Stimulated activated CD8-positive, alpha-beta memory T cell treated with anti-CD3 and anti-CD28 coated beads, Interleukin-7, amount 100 ng/mL, for 48 hours (primary cell): ENCODE data around the gene COL10A1.
"Not testable (repeated sequence)": the region's sequence is repeated elsewhere in the genome, so short reads cannot be mapped to it uniquely, and the experiment has no call there.

Experiments
- DNase-seq, 2 donors: peaks; one replicate each; pipeline ENCODE4 v3.0.0-alpha.2; 2020; ENCODE audit warnings: low read depth in 1 of 2; ENCODE audit errors: extremely low read depth in 1 of 2

COL10A1 gene

DNA sequence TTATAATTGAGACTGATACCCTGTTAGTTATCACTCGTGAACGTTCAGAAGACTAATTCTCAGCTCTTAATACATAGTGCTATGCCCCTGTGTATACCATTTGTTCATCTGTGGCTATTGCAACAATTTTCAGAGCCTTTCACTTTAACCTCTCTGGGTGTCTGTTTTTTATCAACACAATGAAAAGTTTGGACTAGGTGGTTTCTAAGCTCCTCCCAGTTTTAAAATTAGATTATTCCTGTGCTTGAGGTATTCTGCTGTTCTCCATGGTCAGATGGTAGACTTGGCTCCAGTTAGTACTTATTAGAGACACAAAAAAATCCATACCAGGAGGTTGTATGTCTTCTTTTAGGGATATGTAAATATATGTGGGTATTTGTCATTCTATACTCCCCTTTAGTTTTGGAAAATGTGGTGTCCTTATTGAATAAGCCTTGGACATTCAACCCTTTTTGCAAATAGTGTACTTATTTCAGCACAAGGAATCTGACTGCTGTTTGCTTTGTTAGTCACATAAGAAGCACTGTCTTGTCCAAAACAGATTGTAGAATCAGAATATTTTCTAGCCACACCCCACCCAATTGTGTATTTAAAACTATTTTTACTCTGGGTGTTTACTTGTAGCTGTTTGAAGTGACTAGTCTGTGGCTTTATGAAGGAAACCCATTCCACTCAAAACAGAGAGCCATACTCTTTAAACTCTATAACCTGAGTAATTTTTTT is 2.0 kb upstream of the COL10A1 start:
- no peak for DNase-seq

DNA sequence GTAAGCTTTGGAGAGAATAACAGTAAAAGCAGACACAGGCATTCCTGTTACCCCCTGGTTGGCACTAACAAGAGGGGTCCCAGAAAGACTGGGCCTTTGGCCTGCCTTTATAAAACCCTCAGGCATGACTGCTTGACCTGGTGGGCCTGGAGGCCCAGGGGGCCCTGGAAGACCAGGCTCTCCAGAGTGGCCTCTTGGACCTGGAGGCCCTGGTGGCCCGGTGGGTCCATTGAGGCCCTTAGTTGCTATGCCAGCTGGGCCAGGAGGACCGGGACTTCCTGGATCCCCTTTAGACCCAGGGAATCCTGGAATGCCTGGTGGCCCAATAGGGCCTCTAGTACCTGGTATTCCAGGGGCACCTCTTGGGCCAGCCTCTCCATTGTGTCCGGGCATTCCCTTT is 5.5 kb downstream of the COL10A1 start:
- DNase-seq = no peak

DNA sequence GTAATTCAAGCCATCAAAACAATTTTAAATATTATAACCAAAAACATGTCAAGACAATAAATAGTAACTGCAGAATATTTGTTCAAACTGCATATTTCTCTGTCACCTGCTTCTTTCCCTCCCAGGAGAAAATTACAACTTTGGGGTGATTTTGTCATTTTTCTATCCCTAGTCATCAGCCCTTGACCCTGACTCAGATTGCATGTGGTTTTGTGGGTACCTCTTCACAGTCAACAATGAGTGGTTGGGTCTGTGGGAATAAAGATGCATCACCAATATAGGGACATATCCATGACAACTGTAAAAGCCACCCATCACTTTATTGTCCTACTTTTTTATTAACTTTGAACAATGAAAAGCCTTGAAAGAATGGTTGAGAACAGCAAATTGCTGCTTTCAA is 7.3 kb downstream of the COL10A1 start:
- no peak for DNase-seq

DNA sequence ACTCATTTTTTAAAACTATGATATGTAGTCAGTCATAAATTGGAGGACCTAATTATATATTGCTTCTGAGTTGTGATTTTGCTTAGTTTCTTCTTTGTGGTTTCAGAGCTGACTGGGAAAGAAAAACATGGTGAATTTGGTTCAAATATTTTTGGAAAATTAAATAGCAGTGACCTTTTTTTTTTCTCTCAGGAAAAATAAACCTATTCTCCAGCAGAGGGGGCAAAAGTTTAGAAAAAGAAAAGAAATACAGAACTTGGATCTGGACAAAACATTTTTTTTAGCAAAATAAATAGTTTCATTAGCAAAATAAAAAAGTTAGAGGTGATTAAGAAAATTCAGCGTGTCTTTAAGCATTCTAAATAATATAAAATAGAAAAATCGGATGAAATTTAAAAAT is 10.2 kb downstream of the COL10A1 start:
- no peak for DNase-seq

DNA sequence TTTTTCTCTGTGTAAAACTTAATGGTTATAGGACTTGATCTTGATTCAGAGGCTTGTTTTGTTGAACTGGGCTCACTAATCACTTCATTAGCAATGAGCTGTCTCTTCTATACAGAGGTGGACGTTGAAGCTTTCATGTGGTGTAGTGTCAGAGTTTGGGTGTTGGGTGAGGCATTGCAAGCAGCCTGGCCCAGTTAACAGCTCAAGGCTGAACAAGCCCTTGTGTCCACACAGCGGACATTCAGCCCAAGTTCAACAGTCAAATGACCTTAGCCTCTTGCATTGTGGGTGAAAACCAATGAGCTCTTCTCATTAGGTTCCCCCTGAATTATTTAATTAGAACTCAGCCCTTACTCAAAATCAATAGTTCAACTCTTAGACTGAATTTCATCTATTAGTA is 12.5 kb downstream of the COL10A1 start:
- no peak for DNase-seq

DNA sequence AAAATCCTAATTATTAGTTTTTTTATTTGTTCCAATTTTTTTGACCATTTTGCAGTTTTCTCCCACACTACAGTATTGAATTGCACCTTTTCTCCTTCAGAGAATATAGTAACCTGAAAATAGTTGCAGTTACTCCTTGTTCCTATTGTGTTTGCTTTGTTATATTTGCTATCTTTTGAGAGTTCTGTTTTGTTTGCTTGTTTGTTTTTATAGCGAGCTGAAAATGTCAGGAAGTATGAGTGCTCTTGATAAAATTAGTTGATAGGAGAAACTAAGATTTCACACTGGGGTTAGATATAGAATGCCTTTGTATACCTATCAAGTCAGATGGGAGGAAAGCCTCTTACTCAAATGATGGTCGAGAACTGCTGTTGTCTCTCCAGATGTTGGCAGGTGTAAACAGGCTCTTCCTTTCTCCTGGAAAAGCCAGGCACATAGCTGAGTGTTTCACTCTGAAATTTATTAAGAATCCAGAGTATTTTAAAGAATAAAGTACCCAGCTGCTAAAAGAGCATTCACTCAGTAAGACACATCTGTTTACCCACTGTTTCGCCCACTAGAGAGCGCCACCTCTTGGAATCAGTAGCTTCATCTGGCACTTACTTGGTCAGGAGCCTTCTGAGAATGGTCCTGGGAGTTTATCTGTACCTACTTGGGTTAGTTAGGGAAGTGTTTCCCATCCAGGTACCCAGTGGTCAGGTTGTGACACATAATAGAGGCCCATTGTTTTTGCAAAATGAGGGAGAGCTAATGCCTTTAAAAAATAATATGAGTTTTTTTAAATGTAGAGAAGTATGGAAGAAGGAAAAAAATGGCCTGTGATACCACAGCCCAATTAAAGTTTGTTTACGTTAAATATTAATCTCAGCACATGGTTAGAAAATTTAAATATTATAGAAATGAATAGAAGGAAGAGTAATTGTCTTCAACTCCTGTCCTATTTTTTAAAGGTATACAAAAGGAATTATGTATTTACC is 14.1 kb downstream of the COL10A1 start:
- DNase-seq = peak in 1 of 2 donors; percentile 14

DNA sequence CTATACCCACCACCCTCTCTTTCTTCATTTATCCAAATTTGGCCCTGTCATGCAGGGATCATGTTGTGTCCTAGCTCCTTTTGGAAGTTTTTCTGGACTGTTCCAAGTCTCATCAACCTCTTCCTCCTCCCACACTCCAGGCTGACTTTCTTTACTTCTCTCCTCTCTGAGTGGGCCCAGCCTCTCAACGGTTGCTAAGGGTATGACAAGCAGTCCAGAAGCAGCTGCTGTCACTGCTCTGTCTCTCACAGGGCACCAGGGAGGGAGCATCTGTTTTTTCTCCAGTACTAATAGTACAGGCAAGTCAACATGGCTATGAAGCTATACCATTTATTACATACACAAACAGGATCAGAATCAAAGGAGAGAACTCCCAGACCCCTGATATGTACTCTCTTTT is 17.1 kb downstream of the COL10A1 start:
- no peak for DNase-seq

DNA sequence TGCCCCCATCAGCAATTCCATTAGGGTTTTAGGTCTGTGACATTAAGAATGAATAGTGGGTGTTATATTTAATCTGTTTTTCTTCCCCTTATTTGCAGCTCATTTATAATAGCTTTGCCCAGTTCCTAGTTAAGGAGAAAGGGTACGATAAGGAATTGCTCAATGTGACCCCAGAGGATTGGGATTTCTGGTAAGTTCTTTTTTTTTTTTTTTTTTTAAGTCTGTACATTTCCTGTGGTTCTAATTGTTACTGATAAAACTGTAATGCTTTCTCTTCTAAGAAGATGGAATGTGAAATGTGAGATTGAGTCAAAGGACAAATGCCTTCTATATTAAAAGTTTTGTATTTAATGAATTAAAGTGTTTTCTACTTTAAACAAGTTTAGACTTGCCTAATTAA is 19.8 kb downstream of the COL10A1 start:
- DNase-seq = no peak

DNA sequence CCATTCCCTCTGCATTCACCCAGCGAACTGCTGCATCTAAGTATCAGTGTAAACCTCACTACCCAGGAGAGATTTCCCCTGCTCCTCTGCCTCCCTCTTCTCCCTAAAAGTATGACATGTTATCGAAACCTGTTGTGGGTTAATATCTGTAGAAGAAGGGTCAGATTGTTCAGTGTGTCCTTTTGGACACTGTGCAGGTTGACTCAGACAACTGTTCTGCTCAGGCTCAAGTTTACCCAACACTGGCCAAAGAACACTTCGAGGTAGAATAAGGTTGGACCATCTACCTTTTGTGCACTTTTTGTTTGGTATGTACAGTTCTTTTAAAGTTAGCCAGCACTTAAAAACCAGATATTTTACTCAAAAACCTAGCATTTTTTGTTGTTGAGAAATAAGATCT is 20.7 kb downstream of the COL10A1 start:
- no peak for DNase-seq

DNA sequence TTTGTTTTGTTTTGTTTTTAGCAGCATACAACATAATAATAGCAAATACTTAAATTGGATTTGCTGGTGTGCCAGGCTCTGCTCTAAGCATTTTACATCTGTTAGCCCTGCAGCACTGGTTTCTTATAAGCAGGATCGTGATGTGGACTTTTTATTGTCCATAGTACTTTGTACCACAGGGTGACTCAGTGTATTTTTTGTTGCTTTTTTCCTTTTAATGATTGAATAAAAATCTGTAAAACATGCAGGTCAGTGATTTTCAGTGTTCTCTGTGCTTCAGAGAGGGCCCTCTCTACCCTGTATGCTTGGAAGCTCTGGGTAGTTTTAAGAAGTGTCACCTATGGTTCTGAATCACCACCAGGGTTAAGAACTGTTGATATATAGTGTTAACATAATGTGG is 21.3 kb downstream of the COL10A1 start:
- DNase-seq = no peak

DNA sequence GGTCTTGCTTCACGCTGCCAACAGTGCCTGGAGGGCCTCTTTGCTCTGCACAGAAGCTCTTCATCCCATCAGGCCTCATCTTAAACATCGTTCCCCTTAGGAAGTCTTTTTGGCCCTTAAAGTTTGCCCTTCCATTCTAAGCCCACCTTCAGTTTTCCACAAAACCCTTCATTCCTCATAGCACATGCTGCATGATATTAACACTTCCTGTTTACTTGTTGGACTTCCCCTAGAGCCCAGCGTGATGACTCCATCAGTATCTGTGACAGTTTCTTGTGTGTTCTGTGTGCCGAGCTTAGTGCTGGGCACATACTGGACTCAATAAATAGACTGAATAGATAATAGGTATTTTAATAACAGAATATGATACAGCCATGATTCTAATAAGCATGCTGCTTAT is 23.1 kb downstream of the COL10A1 start:
- DNase-seq = no peak

DNA sequence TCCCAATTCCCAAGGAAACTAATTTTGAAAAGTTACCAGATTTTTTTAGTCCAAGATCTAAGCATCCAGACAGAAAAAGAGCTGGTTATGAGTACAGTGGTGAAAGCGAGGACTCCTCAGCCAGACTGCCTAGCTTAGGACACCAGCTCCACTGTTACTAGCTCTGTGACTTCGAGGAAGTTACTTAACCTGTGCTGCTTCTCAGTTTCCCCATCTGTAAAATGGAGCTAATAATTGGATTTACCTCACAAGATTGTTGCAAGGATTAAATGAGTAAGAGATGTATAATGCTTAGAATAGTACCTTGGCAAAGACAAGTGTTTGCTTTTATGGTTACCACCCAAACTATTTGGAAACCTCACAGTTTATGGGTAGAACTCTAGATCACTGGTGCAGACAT is 24.1 kb downstream of the COL10A1 start:
- no peak for DNase-seq

DNA sequence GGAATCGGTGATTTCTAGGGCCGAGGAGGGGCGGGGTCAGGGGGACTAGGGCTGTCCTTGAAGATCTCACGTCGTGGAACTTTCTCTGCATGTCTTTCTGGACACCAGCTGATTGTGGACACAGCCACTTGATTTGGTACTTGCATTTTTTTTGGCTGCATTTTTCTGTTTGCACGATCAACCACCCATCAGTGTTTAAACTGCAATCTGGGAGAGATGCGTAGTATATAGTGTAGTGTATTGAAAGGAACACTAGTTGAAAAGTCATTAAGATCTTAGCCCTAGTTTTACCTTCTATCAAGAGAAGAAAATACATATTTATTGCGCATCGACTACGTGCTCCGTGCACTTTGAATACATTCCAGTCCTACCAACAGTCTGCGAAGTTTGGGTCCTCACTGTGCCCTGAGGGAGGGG is 24.6 kb downstream of the COL10A1 start:
- DNase-seq = no peak

DNA sequence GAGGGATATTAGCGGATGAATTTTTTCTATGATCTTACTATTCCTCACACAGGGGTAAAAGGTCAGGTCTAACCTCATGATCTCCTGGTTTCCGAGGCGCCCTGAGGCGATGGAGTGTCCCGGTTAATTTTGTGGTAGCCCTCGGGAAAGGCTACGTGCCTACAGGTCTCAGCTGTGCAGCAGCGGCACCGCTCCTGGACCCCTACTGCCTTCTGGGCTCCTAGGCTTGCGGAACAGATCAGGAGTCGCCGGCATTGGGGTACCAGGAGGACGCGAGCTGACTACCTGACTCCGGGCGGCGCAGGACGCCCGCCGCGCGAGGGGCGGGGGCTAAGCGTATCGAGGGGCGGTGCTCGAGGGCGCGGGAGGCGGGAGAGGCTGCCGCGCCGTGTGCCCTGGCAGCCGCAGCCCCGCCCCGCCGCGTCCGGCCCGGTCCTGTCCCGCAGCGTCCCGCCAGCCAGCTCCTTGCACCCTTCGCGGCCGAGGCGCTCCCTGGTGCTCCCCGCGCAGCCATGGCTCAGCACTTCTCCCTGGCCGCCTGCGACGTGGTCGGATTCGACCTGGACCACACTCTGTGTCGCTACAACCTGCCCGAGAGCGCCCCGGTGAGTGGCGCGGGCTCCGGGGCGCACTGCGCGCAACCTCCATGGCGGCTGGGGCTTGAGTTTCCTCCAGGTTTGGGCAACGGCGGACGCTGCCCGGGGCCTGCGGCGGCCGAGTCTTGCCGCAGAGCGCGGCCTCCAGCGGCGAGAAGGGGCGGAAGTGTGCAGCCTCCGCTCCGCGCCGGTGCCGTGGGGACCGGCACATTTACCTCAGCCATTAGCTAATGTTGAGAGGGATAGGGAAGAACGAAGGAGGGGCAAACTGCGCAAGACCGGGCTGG is 25.3 kb downstream of the COL10A1 start, which contains the start of gene NT5DC1:
Gene NT5DC1, plus strand, starts transcription at position 435 of the 883 bp plus-strand sequence. Its CDS starts 78 bp downstream, at position 513.
- peak; percentile 71 to 73 for DNase-seq

DNA sequence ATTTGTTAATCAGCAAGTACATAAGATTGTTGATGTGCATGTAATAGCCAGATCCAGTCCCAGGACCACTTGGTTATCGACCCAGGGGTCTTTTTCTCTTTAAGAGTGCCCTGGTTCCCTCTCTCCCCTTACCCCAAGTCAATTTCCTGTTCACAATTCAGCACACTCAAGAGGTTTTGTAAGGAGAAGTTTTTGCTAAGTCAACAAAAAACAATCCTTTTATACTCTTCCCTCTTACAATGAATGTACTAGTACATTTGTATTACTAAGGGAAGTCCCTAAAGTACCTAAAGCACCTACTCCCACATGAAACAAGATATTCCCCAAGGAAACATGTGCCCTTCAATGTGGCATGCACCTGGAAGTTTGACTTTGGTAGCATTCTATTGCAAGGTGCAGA is 26.9 kb downstream of the COL10A1 start:
- DNase-seq = no peak

DNA sequence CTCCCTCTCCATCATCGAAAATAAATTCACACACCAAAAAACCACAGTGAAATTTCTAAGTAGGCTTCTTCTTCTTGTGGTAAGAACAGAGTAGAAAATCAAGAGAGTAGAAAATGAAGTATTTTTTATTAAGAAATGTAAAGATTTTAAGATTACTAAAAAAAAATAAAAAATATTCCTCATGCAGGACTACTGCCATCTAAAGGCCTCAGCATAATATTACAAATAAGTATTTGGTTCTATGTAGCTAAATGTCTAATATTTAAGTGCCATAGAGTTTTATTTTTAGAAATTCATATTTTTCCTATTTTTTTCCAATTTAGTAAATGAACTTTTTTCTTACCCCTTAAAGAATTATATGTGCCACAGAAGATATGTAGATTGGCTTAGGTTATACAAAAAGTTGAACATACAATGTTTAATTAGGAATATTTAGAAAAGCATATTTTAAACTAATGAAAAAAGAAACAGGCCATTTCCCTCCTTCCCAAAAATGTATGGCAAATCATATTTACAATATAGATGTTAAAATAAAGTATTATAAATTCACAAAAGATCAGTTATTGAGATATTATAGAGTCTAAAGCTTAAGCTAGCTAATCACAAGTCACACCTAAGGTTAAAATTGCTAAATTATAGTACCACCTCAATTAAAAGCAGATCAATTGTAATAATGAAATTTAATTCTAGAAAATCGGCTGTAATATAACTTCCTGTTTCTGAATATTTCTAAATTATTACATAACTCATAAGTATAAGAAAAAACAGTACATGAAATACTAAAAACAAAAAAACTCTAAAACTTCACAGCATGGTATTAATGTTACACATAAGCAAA is 28.7 kb downstream of the COL10A1 start:
- no peak for DNase-seq

DNA sequence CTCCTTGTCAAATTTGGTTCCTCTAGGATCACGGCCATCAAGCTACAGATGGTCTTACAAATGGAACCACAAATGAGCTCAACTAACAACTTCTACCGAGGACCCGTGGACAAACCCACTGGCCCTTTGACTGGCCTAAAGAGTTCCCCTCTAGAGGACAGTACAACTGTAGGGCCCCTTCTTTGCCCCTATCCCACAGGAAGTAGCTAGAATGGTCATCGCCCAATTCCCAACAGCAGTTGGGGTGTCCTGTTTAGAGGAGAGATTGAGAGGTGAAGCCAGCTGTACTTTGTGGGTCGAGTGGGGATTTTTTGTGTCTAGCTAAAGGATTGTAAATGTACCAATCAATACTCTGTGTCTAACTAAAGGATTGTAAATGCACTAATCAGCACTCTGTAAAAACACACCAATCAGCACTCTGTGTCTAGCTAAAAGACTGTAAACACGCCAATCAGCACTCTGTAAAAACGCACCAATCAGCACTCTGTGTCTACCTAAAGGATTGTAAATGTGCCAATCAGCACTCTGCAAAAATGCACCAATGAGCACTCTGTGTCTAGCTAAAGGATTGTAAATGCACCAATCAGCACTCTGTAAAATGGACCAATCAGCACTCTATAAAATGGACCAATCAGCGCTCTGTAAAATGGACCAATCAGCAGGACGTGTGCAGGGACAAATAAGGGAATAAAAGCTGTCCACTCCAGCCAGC is 29.7 kb downstream of the COL10A1 start:
- not testable (repeated sequence) for DNase-seq

DNA sequence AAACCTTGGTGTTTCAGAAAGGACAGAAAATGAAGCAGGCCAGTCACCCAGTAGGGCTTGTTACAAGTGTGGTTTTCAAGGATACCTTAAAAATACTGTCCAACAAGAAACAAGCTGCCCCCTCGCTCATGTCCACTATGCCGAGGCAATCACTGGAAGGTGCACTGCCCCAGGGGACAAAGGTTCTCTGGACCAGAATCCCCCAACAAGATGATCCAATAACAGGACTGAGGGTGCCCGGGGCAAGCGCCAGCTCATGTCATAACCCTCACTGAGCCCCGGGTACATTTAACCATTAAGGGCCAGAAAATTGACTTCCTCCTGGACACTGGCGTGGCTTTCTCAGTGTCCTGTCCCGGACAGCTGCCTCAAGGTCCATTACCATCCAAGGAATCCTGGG is 31.9 kb downstream of the COL10A1 start:
- DNase-seq = no peak

DNA sequence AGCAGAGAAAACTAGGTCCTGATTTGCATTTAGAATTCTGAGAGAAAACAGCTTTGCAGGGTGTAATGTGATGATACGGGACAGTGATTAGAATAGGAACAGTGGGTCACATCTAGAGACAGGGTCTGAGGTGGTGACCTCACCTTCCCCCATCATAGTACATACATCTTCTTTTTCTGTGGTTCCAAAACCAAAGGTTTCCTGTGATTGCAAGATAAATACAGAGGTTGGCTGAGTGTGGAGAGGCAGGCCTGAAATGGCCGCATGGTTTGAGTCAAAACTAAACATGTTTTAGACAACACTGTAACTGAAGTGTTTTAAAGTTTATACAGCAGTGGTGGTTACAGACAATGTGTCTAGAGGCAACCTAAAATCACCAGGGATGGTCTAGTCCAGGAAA is 35.7 kb downstream of the COL10A1 start:
- DNase-seq = no peak
